ENCODE results near the gene HSD17B2.

HSD17B2 gene

DNA sequence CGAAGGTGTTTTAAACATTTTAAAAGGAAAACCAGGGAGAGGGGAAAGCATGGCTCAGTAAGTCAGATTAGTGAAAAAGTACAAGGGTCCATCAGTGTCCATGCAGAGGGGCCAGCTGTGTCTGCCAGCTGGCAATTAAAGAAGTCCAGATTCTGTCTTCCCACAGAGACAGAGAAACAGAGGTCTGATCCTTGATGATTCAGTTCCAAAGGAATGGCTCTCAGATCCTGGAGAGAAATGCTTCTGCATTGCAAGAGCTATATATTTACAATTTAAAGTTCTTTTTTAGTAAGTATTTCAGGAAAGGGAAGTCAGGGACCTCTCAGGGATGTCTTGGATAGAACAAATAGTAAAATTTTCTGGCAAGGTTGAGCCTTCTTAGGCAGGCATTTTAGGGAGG, 56.2 kb downstream of the HSD17B2 start:
- H3K27ac ChIP-seq = no peak overlapping the region
- no peak overlapping the region for H3K4me3 ChIP-seq (ENCODE audit: low read depth in 1 of 2, low read length in 1 of 2)
- H3K36me3 ChIP-seq = no peaks in the 10 kb centered on the region
- no peaks in the 10 kb centered on the region for H3K9me3 ChIP-seq
- peaks cover 24% of the 10 kb centered on the region for H3K27me3 ChIP-seq
- TF ChIP-seq, protein P1, sequence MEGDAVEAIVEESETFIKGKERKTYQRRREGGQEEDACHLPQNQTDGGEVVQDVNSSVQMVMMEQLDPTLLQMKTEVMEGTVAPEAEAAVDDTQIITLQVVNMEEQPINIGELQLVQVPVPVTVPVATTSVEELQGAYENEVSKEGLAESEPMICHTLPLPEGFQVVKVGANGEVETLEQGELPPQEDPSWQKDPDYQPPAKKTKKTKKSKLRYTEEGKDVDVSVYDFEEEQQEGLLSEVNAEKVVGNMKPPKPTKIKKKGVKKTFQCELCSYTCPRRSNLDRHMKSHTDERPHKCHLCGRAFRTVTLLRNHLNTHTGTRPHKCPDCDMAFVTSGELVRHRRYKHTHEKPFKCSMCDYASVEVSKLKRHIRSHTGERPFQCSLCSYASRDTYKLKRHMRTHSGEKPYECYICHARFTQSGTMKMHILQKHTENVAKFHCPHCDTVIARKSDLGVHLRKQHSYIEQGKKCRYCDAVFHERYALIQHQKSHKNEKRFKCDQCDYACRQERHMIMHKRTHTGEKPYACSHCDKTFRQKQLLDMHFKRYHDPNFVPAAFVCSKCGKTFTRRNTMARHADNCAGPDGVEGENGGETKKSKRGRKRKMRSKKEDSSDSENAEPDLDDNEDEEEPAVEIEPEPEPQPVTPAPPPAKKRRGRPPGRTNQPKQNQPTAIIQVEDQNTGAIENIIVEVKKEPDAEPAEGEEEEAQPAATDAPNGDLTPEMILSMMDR (IDR thresholded peaks at IDR 0.05) = no peak
- no peaks in the 10 kb centered on the region for H3K4me1 ChIP-seq (ENCODE audit: control insufficient read depth in 1 of 2, insufficient read depth in 1 of 2, low read depth in 1 of 2, low read length in 1 of 2)

DNA sequence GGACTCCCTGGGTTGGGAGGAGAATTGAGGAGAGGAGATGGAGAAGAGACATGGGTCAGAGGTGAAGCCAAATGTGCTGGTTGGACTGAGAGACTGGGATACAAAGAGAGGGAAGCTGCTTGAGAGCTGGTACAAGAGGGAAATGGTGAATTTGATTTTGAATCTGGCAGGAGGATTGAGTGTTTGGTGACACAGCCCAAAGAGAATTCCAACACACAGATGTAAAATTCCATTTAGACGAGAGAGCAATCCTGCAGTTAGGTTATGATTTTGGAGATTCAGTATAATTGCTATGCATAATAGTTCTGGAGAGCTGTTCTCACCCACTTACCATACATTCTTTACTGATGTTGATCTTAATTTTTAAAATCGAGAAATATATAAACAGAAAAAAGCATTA, 57.7 kb downstream of the HSD17B2 start:
- H3K36me3 ChIP-seq = no peaks in the 10 kb centered on the region
- H3K4me3 ChIP-seq (ENCODE audit: low read depth in 1 of 2, low read length in 1 of 2) = no peak overlapping the region
- TF ChIP-seq, protein P1 (IDR thresholded peaks at IDR 0.05) = no peak
- no peak overlapping the region for H3K27ac ChIP-seq
- no peaks in the 10 kb centered on the region for H3K4me1 ChIP-seq (ENCODE audit: control insufficient read depth in 1 of 2, insufficient read depth in 1 of 2, low read depth in 1 of 2, low read length in 1 of 2)
- peaks cover 24% of the 10 kb centered on the region for H3K27me3 ChIP-seq
- no peaks in the 10 kb centered on the region for H3K9me3 ChIP-seq

DNA sequence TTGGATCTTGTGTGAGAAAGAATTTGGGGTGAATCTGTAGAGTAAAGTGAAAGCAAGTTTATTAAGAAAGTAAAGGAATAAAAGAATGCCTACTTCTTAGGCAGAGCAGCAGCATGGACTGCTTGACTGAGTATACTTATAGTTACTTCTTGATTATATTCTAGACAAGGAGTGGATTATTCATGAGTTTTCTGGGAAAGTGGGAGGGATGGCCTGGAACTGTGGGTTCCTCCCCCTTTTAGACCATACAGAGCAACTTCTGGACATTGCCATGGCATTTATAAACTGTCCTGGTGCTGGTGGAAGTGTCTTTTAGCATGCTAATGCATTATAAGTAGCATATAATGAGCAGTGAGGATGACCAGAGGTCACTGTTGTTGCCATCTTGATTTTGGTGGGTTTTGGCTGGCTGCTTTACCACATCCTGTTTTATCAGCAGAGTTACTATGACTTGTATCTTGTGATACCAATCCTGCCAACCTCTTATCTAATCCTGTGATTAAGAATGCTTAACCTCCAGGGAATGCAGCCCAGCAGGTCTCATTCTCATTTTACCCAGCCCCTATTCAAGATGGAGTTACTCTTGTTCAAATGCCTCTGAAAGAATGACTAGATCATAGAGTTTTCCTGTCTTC, 58.7 kb downstream of the HSD17B2 start:
- H3K9me3 ChIP-seq = no peaks in the 10 kb centered on the region
- peaks cover 24% of the 10 kb centered on the region for H3K27me3 ChIP-seq
- H3K4me3 ChIP-seq (ENCODE audit: low read depth in 1 of 2, low read length in 1 of 2) = no peak overlapping the region
- no peak overlapping the region for H3K27ac ChIP-seq
- no peaks in the 10 kb centered on the region for H3K4me1 ChIP-seq (ENCODE audit: control insufficient read depth in 1 of 2, insufficient read depth in 1 of 2, low read depth in 1 of 2, low read length in 1 of 2)
- H3K36me3 ChIP-seq = no peaks in the 10 kb centered on the region
- TF ChIP-seq, protein P1 (IDR thresholded peaks at IDR 0.05) = no peak

DNA sequence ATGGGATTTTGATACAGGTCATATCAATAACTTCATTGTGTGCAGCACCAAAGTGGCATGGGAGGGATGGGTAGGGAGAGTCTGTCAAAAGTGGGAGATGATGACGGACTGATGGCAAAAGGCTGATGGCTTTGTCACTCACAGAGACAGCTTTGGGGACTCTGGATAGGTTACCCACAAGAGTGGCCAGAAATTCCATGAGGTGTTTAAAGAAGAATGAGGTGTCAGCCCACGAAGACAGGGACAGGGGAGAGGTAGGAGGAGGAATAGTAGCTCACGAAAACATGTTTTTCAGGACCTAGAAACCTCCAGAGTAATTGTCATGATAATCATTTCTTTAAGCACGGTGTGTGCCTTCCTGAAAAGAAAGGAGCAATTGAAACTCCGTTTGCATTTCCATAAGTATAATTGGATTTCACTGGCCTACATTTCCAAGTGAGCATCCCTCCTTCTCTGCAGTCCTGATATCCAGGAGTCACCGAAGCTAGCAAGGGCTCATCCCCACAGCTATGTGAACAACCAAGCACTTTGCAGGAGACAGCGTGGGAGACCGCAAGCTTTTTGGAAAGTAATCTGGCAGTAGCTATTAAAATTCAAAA, 60.0 kb downstream of the HSD17B2 start:
- Histone ChIP-seq H3K4me3 (ENCODE audit: low read depth in 1 of 2, low read length in 1 of 2) (no peak overlapping the region), H3K4me1 (ENCODE audit: control insufficient read depth in 1 of 2, insufficient read depth in 1 of 2, low read depth in 1 of 2, low read length in 1 of 2) (no peaks in the 10 kb centered on the region), H3K27me3 (peaks cover 24% of the 10 kb centered on the region), H3K9me3 (no peaks in the 10 kb centered on the region), H3K36me3 (no peaks in the 10 kb centered on the region), H3K27ac (no peak overlapping the region)
- TF ChIP-seq, protein P1 (IDR thresholded peaks at IDR 0.05) = no peak

DNA sequence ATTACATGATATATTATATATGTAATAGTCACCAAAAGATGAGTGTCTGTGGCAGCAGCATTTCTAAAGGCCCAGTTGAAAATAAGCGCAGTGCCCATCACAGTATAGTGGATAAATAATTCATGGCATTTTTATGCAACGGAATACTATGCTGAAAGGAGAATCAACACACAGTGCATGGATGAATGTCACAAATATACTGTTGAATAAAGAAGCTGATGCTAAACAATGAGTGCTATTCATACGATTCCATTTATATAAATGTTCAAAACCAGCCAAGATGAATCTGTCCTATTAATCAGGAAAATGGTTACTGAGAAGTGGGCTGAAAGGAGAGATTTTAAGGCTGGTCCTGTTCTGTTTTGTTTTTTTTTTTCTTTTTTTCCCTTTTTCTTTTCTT, 61.6 kb downstream of the HSD17B2 start:
- Histone ChIP-seq H3K4me3 (ENCODE audit: low read depth in 1 of 2, low read length in 1 of 2) (no peak overlapping the region), H3K27me3 (peaks cover 24% of the 10 kb centered on the region), H3K4me1 (ENCODE audit: control insufficient read depth in 1 of 2, insufficient read depth in 1 of 2, low read depth in 1 of 2, low read length in 1 of 2) (no peaks in the 10 kb centered on the region), H3K9me3 (no peaks in the 10 kb centered on the region), H3K27ac (no peak overlapping the region), H3K36me3 (no peaks in the 10 kb centered on the region)
- TF ChIP-seq, protein P1 (IDR thresholded peaks at IDR 0.05) = no peak
